NCI-H82 (cell line): ENCODE results near the gene COL15A1.

Experiments used
- DNase-seq: peaks from one replicate; lab custom pipeline; 2025; lab: John Stamatoyannopoulos, UW

Gene COL15A1

GRCh38 chr9:98944734-98945074, 997 bp downstream of the COL15A1 start:
- no peak for DNase-seq

DNA sequence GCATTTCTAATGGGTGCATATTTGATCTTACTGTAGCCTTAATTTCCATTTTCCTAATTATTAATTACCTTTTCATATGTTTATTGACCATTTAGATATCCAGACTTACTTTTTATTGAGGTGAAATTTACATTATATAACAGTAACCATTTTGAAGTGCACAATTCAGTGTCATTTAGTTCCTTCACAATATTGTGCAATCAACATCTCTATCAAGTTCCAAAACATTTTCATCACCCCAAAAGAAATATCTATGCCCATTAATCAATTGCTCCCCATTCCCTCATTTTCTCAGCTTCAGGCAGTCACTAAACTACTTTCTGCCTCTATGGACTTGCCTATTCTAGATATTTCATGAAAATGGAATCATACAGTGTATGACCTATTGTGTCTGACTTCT, 5.9 kb downstream of the COL15A1 start:
- no peak for DNase-seq

DNA sequence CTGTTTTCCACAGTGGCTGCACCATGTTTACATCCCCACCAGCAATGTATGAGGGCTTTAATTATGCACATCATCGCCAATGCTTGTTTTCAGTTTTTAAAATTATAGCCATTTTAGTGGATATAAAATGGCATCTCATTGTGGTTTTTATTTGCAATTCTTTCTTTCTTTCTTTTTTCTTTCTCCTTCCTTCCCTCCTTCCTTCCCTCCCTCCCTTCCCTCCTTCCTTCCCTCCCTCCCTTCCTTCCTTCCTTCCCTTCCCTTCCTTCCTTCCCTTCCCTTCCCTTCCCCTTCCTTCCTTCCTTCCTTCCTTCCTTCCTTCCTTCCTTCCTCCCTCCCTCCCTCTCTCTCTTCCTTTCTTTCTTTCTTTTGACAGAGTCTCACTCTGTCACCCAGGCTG, 6.6 kb downstream of the COL15A1 start:
- no peak for DNase-seq

- no peak for DNase-seq
Measured at GRCh38 chr9:98951967-98952366, 8.3 kb downstream of the COL15A1 start.

- DNase-seq: no peak
Measured at GRCh38 chr9:98953581-98954243, 10.0 kb downstream of the COL15A1 start.

- DNase-seq: no peak
Measured at GRCh38 chr9:98954244-98954610, 10.5 kb downstream of the COL15A1 start.

- DNase-seq: no peak
Measured at GRCh38 chr9:98955259-98955658, 11.6 kb downstream of the COL15A1 start.

- DNase-seq: no peak
Measured at GRCh38 chr9:98957826-98958225, 14.1 kb downstream of the COL15A1 start.

DNA sequence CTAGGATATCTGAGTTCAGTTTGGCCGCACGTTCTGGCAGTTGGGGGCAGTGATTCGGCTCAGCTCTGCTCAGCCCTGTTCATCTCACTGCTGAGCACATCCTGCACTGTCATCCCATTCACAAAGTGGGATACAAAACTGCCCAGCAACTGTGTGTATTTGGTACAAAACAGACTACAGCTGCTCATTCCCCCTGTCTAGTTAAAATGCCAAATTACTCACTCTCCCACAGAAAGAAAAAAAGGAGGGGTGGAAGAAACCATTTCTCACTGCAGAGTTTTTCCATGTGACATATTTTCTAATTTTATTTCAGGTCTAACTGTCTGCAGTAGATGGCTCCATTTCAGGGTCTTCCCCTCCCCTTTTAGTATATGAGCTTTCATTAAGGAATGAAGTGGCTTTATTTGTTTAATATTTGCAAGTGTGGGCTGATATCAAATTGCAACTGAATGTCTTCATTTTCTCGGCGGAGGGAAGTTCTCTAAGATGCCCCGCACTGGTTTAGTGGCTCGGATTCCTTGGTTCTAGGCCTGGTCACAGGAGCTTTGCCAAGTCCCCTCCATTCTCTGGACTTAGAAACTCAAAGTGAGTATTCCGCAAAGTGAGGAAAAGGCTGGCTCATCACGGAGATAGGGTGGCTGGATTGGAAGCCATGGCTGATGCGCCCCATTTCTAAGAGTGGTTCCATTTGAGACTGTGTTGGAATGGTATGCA, 14.7 kb downstream of the COL15A1 start:
- no peak for DNase-seq

GRCh38 chr9:98960409-98960808, 16.7 kb downstream of the COL15A1 start:
- DNase-seq: no peak

GRCh38 chr9:98961513-98962180, 17.9 kb downstream of the COL15A1 start:
- no peak for DNase-seq

DNA sequence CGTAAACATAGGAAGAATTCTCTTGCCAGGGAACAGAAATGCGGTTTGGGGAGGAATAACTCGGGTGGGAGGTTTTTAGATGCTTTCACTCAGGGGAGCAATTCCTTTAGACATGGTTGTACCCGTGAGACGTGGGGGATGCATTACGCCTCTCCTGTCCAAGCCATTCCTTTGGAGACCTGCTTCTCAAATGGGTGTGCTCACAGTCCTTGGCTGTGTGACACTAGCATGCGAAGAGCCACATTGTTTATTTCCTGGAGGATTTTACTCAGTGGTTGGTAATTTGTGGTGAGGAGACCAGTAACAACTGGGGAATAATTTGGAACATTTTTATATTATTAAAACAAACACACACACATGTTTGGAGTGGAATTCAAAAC, 18.5 kb downstream of the COL15A1 start:
- DNase-seq: no peak

DNA sequence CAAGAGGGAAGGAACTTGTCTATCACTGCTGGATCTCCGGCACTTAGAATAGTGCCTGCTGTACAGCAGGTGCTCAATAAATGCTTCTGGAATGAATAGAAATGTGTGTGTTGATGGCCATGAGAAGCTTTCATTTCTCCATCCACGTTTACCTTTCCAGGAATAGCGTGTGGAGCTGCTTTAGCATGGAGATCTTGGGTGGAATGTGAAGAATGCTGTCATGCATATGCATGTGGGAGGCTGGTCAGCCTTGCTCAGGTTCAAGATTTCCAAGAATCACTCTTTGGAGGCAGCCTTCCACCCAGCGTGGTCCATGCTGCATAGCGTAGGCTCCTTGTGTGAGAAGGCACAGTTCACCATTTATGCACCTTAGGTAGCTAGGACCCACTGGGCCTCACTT, 19.2 kb downstream of the COL15A1 start:
- DNase-seq: no peak

- DNase-seq: no peak
Measured at GRCh38 chr9:98964201-98964600, 20.5 kb downstream of the COL15A1 start.

DNA sequence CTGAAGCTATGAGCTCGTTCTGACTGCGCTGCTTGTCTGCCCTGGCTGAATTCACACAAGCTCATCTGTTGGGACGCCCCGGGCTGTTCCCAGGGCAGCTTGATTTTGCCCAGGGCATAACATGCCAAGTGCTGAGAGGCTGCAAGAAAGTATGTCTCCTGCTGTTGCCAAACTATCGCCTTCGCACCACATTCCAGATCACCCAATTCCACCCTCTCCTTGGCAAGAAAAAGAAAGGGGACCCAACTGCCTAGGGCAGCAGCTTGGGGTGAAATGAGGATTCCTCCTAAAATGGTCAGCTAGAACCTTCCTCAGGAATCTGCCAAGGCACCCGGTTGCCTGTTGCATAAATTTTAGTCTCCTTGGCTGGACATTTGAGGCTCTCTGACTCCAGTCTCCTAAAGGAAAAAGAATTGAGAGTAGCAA, 21.2 kb downstream of the COL15A1 start:
- DNase-seq: no peak

DNA sequence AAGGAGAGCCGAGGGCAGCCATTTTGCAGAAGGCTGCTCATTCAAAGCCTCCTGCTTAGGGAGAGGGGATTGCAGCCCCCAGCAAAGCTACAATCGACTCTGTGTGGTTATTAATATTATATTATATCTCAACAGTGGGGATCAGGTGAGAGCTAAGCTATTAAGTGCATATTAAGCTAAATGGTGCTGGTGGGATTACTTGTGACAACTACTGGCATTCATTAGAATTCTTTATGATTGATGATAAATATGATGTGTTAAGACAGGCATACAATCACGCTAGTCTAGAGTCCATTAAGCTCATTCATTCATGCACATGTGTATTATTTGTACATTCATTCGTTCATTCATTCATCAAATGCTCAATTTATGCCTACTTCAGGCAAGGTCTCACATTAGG, 23.0 kb downstream of the COL15A1 start:
- DNase-seq: no peak

GRCh38 chr9:98967257-98967656, 23.6 kb downstream of the COL15A1 start:
- no peak for DNase-seq

- DNase-seq: no peak
Measured at GRCh38 chr9:98967680-98968079, 24.0 kb downstream of the COL15A1 start.

GRCh38 chr9:98968601-98969337, 25.1 kb downstream of the COL15A1 start:
- DNase-seq: no peak

- no peak for DNase-seq
Measured at GRCh38 chr9:98970532-98971041, 26.9 kb downstream of the COL15A1 start.

GRCh38 chr9:98971168-98971914, 27.6 kb downstream of the COL15A1 start:
- no peak for DNase-seq

DNA sequence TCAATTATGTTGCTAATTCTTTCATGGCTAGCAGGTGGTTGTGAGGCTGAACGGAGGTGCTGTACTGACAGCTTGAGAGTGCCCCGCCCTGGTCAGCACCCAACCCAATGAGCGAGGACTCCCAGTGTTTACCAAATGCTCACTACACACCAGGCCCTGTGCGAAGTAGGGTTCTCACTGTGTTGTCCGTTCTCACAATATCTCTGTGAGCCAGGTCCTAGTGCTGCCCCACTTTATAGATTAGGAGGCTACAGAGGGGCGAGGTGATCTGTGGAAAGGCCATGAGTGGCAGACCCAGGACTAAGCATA, 28.2 kb downstream of the COL15A1 start:
- peak; percentile 14 for DNase-seq
